AG09309 (cell line): ENCODE data around the gene KIF2C.
A peak's percentile ranks its signal among the peaks of the same experiment; 100 is the strongest.

Experiments used
- DNase-seq: peaks from one replicate; pipeline ENCODE4 v3.0.0-alpha.2; 2010; ENCODE audit warnings: low read depth
- H3K4me3 ChIP-seq: 2 replicates; pipeline ENCODE4 v1.5.1; 2011; ENCODE audit warnings: mild to moderate bottlenecking, low read depth, low read length, moderate library complexity; ENCODE audit not compliant: control insufficient read depth
- TF ChIP-seq, protein P1 (sequence below): IDR thresholded peaks from 2 replicates; pipeline ENCODE4 v1.5.1; 2011; ENCODE audit warnings: mild to moderate bottlenecking, low read depth, low read length, inconsistent platforms; ENCODE audit not compliant: insufficient read depth, control insufficient read depth; ENCODE audit errors: missing control alignments

Gene KIF2C

DNA sequence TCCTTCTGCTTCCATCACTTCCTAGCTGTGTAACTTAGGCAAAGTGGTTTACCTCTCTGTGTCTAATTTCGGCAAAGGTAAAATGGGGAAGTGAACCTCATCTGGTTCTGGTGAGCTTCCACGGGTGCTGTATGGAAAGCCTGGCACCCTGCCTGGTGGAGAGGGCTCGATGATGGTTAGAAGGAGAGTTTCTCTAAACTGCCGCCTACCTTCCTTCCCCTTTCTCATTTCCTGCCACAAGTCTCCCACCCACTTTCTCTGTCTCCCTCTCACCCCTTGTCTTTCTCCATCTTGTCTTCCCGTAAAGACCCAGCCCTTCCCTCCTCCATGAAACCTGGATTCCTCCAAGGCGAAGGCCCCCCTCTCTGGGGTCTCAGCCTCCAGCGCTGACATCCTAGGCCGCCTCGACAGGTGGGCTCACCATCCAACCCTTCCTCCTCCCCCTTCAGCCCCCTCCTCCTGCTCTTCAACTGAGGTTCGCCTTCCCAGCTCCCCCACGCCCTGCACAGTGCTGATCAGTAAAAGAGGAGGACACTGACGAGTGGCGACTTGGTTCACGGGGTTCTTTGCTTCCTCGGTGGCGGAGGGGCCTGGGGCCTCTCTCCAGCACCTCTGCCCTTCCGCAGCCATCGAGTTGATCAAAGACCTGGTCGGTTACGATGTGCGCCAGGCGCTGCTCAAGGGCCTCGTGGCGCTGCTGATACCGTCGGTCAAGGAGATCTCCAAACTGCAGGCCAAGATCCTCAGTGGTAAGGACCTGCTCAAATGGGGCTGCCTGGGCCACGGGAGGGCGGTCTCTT lies 15.9 kb upstream of the KIF2C start:
- no peak overlapping the region for H3K4me3 ChIP-seq
- TF ChIP-seq, protein P1, sequence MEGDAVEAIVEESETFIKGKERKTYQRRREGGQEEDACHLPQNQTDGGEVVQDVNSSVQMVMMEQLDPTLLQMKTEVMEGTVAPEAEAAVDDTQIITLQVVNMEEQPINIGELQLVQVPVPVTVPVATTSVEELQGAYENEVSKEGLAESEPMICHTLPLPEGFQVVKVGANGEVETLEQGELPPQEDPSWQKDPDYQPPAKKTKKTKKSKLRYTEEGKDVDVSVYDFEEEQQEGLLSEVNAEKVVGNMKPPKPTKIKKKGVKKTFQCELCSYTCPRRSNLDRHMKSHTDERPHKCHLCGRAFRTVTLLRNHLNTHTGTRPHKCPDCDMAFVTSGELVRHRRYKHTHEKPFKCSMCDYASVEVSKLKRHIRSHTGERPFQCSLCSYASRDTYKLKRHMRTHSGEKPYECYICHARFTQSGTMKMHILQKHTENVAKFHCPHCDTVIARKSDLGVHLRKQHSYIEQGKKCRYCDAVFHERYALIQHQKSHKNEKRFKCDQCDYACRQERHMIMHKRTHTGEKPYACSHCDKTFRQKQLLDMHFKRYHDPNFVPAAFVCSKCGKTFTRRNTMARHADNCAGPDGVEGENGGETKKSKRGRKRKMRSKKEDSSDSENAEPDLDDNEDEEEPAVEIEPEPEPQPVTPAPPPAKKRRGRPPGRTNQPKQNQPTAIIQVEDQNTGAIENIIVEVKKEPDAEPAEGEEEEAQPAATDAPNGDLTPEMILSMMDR: no peak
- no peak for DNase-seq

DNA sequence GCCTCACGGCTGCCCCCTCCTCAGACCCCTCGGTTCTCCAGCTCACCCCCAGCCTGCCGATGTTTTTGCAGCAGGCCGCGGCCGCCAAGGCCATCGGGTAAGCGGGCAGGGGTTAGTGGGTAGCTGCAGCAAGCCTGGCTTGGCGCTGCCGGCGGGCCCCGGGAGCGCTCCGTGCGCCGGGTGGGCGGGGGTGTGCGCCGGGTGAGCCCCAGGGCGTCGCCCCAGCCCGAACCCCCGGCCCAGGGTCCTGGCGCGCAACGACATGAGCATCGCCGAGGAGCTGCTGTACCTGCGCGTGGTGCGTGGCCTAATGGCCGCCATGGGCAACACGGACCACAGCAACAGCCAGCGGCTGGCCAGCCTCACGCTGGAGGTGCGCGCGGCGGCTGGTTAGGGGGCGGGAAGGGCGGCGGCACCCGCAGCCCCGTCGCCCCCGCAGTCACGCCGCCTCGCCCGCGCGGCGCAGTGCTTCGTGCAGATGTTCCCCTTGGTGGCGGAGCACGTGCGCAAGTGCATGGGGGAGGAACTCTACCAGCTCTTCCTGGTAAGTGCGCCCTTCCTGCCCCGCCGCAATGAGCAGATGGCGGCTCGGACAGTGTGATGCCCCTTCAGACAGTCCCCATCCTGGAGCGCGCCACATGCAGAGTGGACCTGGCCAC lies 15.2 kb upstream of the KIF2C start:
- DNase-seq: no peak
- TF ChIP-seq, protein P1: no peak
- no peak overlapping the region for H3K4me3 ChIP-seq

DNA sequence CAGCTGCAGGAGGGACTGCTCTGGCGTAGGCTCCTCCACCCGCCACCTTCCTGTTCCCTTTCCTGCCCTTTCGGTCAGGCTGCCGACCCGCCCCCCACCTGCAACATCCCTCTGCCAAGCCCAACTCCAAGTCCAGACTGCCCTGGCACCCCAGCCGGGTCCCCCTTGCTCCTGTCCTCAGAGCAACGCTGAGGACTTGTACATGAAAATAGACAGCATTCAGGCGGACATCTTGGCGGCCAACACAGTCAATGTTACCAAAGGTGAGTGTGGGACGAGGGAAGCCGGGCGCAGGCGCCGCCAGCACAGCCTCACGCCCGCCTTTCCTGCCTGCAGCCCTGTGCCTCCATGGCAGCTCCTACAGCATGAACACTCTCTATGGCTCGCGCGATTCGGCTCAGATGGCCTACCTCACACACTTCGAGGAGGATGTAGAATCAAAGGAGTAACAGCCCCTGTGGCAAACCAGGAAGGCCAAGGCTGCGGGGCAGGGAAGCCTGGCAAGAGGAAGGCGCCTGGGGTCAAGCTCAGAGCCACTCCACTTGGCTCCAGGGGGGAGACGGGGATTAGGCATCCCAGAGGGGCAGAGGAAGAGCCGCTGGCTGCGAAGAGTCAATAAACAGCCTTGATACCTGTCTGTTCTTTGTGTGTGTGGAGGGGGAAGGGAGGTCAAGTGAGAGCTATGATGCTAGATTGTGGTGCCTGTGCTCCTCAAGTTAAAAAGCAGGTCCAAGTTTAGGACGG lies 14.5 kb upstream of the KIF2C start:
- TF ChIP-seq, protein P1: no peak
- DNase-seq: no peak

DNA sequence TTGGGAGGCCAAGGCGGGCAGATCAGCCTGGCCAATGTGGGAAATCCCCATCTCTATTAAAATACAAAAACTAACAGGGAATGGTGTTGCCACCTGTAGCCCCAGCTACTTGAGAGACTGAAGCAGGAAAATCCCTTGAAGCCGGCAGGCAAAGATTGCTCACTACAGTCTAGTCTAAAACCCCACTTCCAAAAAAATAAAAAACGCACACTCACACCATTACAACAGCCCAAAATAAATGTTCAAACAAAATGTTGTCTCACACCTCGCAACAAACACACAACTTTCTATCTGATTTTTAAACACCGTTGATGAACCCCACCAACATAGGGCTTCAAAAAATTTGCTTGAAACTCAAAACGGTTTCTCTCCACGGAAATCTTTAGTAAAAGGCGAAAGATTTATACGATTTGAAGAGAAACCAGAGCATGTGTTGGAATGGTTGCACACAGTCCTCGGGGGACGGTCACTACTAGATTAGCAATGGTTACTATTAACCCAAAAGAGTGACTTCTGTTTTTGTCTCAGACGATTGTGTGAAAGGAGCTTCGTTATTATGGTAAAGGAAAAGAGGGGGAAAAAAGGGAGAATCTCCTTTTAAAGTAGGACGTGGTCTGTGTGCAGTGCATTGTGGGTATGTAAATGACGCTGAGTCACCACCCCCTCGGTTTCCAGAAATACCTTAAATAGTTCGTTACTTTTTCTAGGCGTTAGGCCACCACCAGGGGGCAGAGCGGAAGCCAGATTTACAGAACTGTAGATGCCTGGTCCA lies 8.7 kb upstream of the KIF2C start, which contains the start of gene RNU5D-1:
RNU5D-1 (minus strand) TSS at position 430 of the 772 bp plus-strand sequence.
- H3K4me3 ChIP-seq: no peak within 1 kb of the TSS
- TF ChIP-seq, protein P1: peak; percentile 73
- peak; percentile 92 for DNase-seq

More for the DNA sequence above, 14.5 kb upstream of the KIF2C start:
- no peak overlapping the region for H3K4me3 ChIP-seq

DNA sequence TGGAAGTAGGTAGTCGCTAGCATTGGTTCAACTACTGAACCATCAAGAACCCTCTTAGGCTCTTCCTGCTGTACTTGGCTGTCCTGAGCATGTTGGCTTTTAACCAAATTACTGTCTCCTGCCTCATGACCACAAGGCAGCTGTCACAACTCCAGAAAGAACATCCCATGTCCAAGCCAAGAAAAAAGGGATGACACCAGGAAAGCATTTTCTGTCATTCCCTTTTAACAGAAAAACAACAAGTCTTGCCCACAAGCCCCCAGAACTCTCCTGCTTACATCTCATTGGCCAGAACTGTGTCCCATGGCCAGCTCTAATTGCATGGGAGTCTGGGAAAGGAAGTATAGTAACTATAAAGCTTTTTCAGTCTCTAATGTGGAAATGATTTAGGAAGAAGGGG lies 6.3 kb upstream of the KIF2C start:
- H3K4me3 ChIP-seq: no peak overlapping the region
- DNase-seq: no peak
- TF ChIP-seq, protein P1: no peak

DNA sequence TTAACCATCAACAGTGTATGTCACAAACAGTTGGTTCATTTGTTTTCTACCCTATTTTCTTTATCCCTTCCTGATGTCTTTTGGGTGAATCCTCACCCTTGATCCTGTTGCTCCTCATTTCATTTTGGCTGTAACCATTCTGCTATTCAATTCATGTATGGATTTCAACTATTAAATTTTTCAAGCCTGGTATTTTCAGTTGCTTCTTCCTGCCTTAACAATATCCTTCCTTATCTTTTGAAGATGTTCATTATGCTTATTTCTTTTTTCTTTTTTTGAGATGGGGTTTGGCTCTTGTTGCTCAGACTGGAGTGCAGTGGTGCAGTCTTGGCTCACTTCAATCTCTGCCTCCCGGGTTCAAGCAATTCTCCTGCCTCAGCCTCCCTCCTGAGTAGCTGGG lies 5.9 kb upstream of the KIF2C start:
- TF ChIP-seq, protein P1: no peak
- H3K4me3 ChIP-seq: no peak overlapping the region
- no peak for DNase-seq
